A549 treated with AZD9567 at 1 μM for 4 hours (cell line): Measurements from ENCODE around the gene LRIG2. TPM values are rescaled to one million over a fixed set of nuclear protein-coding genes. Genes with fewer than 3 reads are reported as not detected.

Source experiments
- total RNA-seq: library from RNA; stranded (reverse); fragments of 200-300 nt; extraction: Qiagen RNA extraction; gene quantifications from 5 replicates; pipeline ENCODE4 v1.2.3, GENCODE V29; 2022; ENCODE audit not compliant: insufficient read depth

LRIG2 gene
- total RNA-seq, result 3.7 to 6.0 TPM (median 4.0 TPM) in 5 replicates

GRCh38 chr1:113072757-113073478 is at the start of gene LRIG2:
Gene LRIG2, plus strand, starts transcription at chr1:113073198. Its CDS starts 209 bp downstream, at chr1:113073407.

Other genes starting within 250 kb of the LRIG2 start
- 46.6 to 52.0 TPM (median 49.8 TPM) in 5 replicates for gene SLC16A1, start 117.0 kb upstream of the LRIG2 start, total RNA-seq